GM23338 (cell line): ENCODE results near the gene FAM204A. TPM values are rescaled to one million over a fixed set of nuclear protein-coding genes. Genes with fewer than 3 reads are reported as not detected.

ENCODE experiments used
- ATAC-seq: fragments of 200-7000 bp; cut with Tn5 transposase; 3 replicates; pipeline ENCODE4 v1.9.1; 2020
- DNase-seq: peaks from one replicate; pipeline ENCODE4 v3.0.0-alpha.2; 2015; ENCODE audit warnings: low spot score
- H2AFZ ChIP-seq: fragments of 200-600 bp; sonication (generic); 2 replicates; pipeline ENCODE4 v1.8.0; 2016; ENCODE audit warnings: antibody characterized with exemption, mild to moderate bottlenecking, moderate library complexity
- H3F3A ChIP-seq: fragments of 200-600 bp; sonication (generic); replicated peaks from 2 replicates; pipeline ENCODE4 v1.8.0; 2017; ENCODE audit warnings: antibody characterized with exemption, mixed run types, low read depth
- H3K27ac ChIP-seq: fragments of 200-600 bp; sonication (generic); 2 replicates; pipeline ENCODE4 v1.6.1; 2016; ENCODE audit warnings: low read depth
- H3K27me3 ChIP-seq: fragments of 200-600 bp; sonication (generic); 2 replicates; pipeline ENCODE4 v1.8.0; 2016; ENCODE audit warnings: mild to moderate bottlenecking, mixed run types, moderate library complexity; ENCODE audit not compliant: insufficient read depth
- H3K36me3 ChIP-seq: fragments of 200-600 bp; sonication (generic); 2 replicates; pipeline ENCODE4 v1.8.0; 2016; ENCODE audit warnings: mild to moderate bottlenecking; ENCODE audit not compliant: insufficient read depth
- H3K4me1 ChIP-seq: fragments of 200-600 bp; sonication (generic); 2 replicates; pipeline ENCODE4 v1.8.0; 2016; ENCODE audit warnings: mild to moderate bottlenecking, moderate library complexity; ENCODE audit not compliant: insufficient read depth
- H3K4me2 ChIP-seq: fragments of 200-600 bp; sonication (generic); 2 replicates; pipeline ENCODE4 v1.7.1; 2017; ENCODE audit warnings: mixed run types
- H3K4me3 ChIP-seq: fragments of 200-600 bp; sonication (generic); 2 replicates; pipeline ENCODE4 v1.6.1; 2016; ENCODE audit warnings: mixed run types
- H3K79me2 ChIP-seq: fragments of 200-600 bp; sonication (generic); replicated peaks from 2 replicates; pipeline ENCODE4 v1.8.0; 2017; ENCODE audit warnings: mild to moderate bottlenecking; ENCODE audit not compliant: insufficient read depth
- H3K9me2 ChIP-seq: fragments of 200-600 bp; sonication (generic); 2 replicates; pipeline ENCODE4 v1.8.0; 2017; ENCODE audit not compliant: insufficient read depth
- H4K20me1 ChIP-seq: fragments of 200-600 bp; sonication (generic); replicated peaks from 2 replicates; pipeline ENCODE4 v1.8.0; 2017; ENCODE audit warnings: mild to moderate bottlenecking; ENCODE audit not compliant: insufficient read depth
- H3K27ac Mint-ChIP-seq: 2 replicates; pipeline ENCODE4 v1.8.0; 2020; ENCODE audit warnings: inconsistent platforms, mild to moderate bottlenecking, moderate library complexity, mixed read lengths
- H3K27me3 Mint-ChIP-seq: 3 replicates; pipeline ENCODE4 v1.8.0; 2022; ENCODE audit warnings: low read depth, mild to moderate bottlenecking, moderate library complexity, mixed read lengths, inconsistent platforms; ENCODE audit not compliant: insufficient read depth, poor library complexity
- H3K36me3 Mint-ChIP-seq: 3 replicates; pipeline ENCODE4 v1.8.0; 2021; ENCODE audit warnings: low read depth, mild to moderate bottlenecking, inconsistent platforms, moderate library complexity, mixed read lengths
- H3K4me1 Mint-ChIP-seq: 3 replicates; pipeline ENCODE4 v1.8.0; 2020; ENCODE audit warnings: mild to moderate bottlenecking, inconsistent platforms, mixed read lengths
- H3K4me3 Mint-ChIP-seq: 3 replicates; pipeline ENCODE4 v1.8.0; 2021; ENCODE audit warnings: moderate library complexity, mild to moderate bottlenecking, inconsistent platforms, mixed read lengths
- H3K9me3 Mint-ChIP-seq: 3 replicates; pipeline ENCODE4 v1.8.0; 2020; ENCODE audit warnings: moderate library complexity, mild to moderate bottlenecking, inconsistent platforms, mixed read lengths
- CREB1 ChIP-seq: fragments of 250-450 bp; sonication (Bioruptor Pico); IDR thresholded peaks from 2 replicates; pipeline ENCODE4 v1.5.0; 2020; ENCODE audit warnings: low read depth, mild to moderate bottlenecking, moderate library complexity
- CTCF ChIP-seq, 2 experiments: fragments of 200-600 bp in 1 of 2; sonication (generic) in 1 of 2; conservative IDR thresholded peaks; 2 replicates each; pipeline versions ENCODE4 v1.5.1 to v1.6.1; 2016 to 2017; ENCODE audit warnings: antibody characterized with exemption in 2 of 2, low read depth in 2 of 2, mild to moderate bottlenecking in 2 of 2, moderate library complexity in 1 of 2
- ETS1 ChIP-seq: IDR thresholded peaks from 2 replicates; pipeline ENCODE4 v1.6.1; 2016; ENCODE audit warnings: antibody characterized with exemption
- EZH2 ChIP-seq: fragments of 200-600 bp; sonication (generic); IDR thresholded peaks from one replicate; pipeline ENCODE4 v1.8.0; 2017; ENCODE audit warnings: antibody characterized with exemption, mild to moderate bottlenecking, low read depth; ENCODE audit not compliant: unreplicated experiment
- EZH2phosphoT487 ChIP-seq: fragments of 200-600 bp; sonication (generic); IDR thresholded peaks from one replicate; pipeline ENCODE4 v1.8.1; 2018; ENCODE audit warnings: antibody characterized with exemption; ENCODE audit not compliant: unreplicated experiment
- JUNB ChIP-seq: IDR thresholded peaks from one replicate; pipeline ENCODE4 v1.6.1; 2016; ENCODE audit warnings: antibody characterized with exemption; ENCODE audit not compliant: unreplicated experiment
- NANOG ChIP-seq: IDR thresholded peaks from 2 replicates; pipeline ENCODE4 v1.6.1; 2016; ENCODE audit warnings: antibody characterized with exemption, borderline replicate concordance
- POLR2AphosphoS5 ChIP-seq: IDR thresholded peaks from 2 replicates; pipeline ENCODE4 v1.6.1; 2016; ENCODE audit warnings: antibody characterized with exemption, low read depth
- REST ChIP-seq: IDR thresholded peaks from one replicate; pipeline ENCODE4 v1.6.1; 2018; ENCODE audit warnings: antibody characterized with exemption; ENCODE audit not compliant: unreplicated experiment
- STAT1 ChIP-seq: IDR thresholded peaks from one replicate; pipeline ENCODE4 v1.6.1; 2016; ENCODE audit warnings: antibody characterized with exemption; ENCODE audit not compliant: unreplicated experiment
- ZNF114 ChIP-seq: fragments of 250-450 bp; sonication (Bioruptor Pico); IDR thresholded peaks from 2 replicates; pipeline ENCODE4 v1.5.0; 2020; ENCODE audit warnings: mild to moderate bottlenecking, moderate library complexity
- ZNF331 ChIP-seq: fragments of 250-450 bp; sonication (Bioruptor Pico); IDR thresholded peaks from 2 replicates; pipeline ENCODE4 v1.5.0; 2020; ENCODE audit warnings: low read depth, mild to moderate bottlenecking, moderate library complexity
- ZNF462 ChIP-seq: fragments of 250-450 bp; sonication (Bioruptor Pico); IDR thresholded peaks from 2 replicates; pipeline ENCODE4 v1.5.0; 2020; ENCODE audit warnings: mild to moderate bottlenecking, moderate library complexity
- polyA plus RNA-seq: library from polyadenylated mRNA; unstranded; fragments of >200 nt; fragmentation: Nextera tagmentation; extraction: Ambion mirVana; gene quantifications from 2 replicates; pipeline ENCODE4 v1.2.1, GENCODE V29; 2016
- total RNA-seq: library from RNA; depleted of rRNA; stranded (reverse); fragments of >200 nt; shearing (Covaris generic); gene quantifications from 2 replicates; pipeline ENCODE4 v1.2.3, GENCODE V29; 2014

FAM204A gene
- total and polyA plus RNA-seq, 2 experiments from 2014 or later, result 31.6 to 72.0 TPM

GRCh38 chr10:118343549-118343948, 1.4 kb upstream of the FAM204A start:
- H3K4me2 ChIP-seq, result no peak overlapping the region
- TF ChIP-seq CREB1 (CRISPR knock-in tag) (no peak), NANOG (no peak), ZNF462 (CRISPR knock-in tag) (no peak), REST (no peak), ETS1 (no peak), ZNF331 (CRISPR knock-in tag) (no peak), CTCF (conservative IDR thresholded peaks at IDR 0.05; ENCODE audit: low read depth in 2 of 2) (no peak), EZH2 (no peak), POLR2AphosphoS5 (no peak), STAT1 (no peak), ZNF114 (no peak), JUNB (no peak), EZH2phosphoT487 (no peak)
- H3K36me3 Mint-ChIP-seq, result no peaks in the 10 kb centered on the region
- no peaks in the 10 kb centered on the region for H3K9me3 Mint-ChIP-seq
- H4K20me1 ChIP-seq, result peaks cover 2% of the 10 kb centered on the region; the same call in 1 of the 2 replicates
- no peaks in the 10 kb centered on the region for H3K27me3 ChIP-seq
- no peaks in the 10 kb centered on the region for H3K36me3 ChIP-seq
- no peaks in the 10 kb centered on the region for H3K9me2 ChIP-seq
- no peaks in the 10 kb centered on the region for H3F3A ChIP-seq
- H3K4me3 ChIP-seq, result no peak overlapping the region
- H3K79me2 ChIP-seq, result peaks cover 24% of the 10 kb centered on the region
- peak overlapping the region; percentile 80; the same call in 1 of the 2 replicates for H2AFZ ChIP-seq
- DNase-seq (no peak), ATAC-seq (no peak)
- H3K27ac ChIP-seq, result no peak overlapping the region
- H3K4me1 Mint-ChIP-seq, result no peaks in the 10 kb centered on the region; the same call in 2 of the 3 replicates
- no peaks in the 10 kb centered on the region for H3K27me3 Mint-ChIP-seq
- peaks cover 13% of the 10 kb centered on the region for H3K4me1 ChIP-seq
- H3K4me3 Mint-ChIP-seq, result no peak overlapping the region
- H3K27ac Mint-ChIP-seq, result no peak overlapping the region
